Measurements from ENCODE around the gene KAT2B.

KAT2B gene

GRCh38 chr3:20066850-20067617 is 26.8 kb downstream of the KAT2B start:
- DNase-seq (ENCODE audit: low read depth) = no peak

GRCh38 chr3:20068512-20069177 is 28.4 kb downstream of the KAT2B start:
- no peak for DNase-seq (ENCODE audit: low read depth)

- no peak for DNase-seq (ENCODE audit: low read depth)
These were observed 28.9 kb downstream of the KAT2B start for GRCh38 chr3:20069178-20069532.

GRCh38 chr3:20071175-20071574 is 30.9 kb downstream of the KAT2B start:
- DNase-seq (ENCODE audit: low read depth) = no peak

GRCh38 chr3:20072422-20072821 is 32.2 kb downstream of the KAT2B start:
- no peak for DNase-seq (ENCODE audit: low read depth)

- DNase-seq (ENCODE audit: low read depth) = no peak
These were observed 32.8 kb downstream of the KAT2B start for GRCh38 chr3:20073068-20073467.

- DNase-seq (ENCODE audit: low read depth) = no peak
These were observed 33.4 kb downstream of the KAT2B start for GRCh38 chr3:20073683-20074082.

- DNase-seq (ENCODE audit: low read depth) = no peak
These were observed 34.2 kb downstream of the KAT2B start for GRCh38 chr3:20074226-20075063.

GRCh38 chr3:20075197-20075596 is 35.0 kb downstream of the KAT2B start:
- no peak for DNase-seq (ENCODE audit: low read depth)

GRCh38 chr3:20076296-20076997 is 36.2 kb downstream of the KAT2B start:
- DNase-seq (ENCODE audit: low read depth) = no peak

- no peak for DNase-seq (ENCODE audit: low read depth)
These were observed 36.8 kb downstream of the KAT2B start for GRCh38 chr3:20077068-20077467.

- no peak for DNase-seq (ENCODE audit: low read depth)
These were observed 38.0 kb downstream of the KAT2B start for GRCh38 chr3:20078194-20078714.

GRCh38 chr3:20079621-20080020 is 39.4 kb downstream of the KAT2B start:
- no peak for DNase-seq (ENCODE audit: low read depth)

- no peak for DNase-seq (ENCODE audit: low read depth)
These were observed 40.8 kb downstream of the KAT2B start for GRCh38 chr3:20080956-20081554.

GRCh38 chr3:20083253-20083652 is 43.0 kb downstream of the KAT2B start:
- no peak for DNase-seq (ENCODE audit: low read depth)

GRCh38 chr3:20083953-20084352 is 43.7 kb downstream of the KAT2B start:
- DNase-seq (ENCODE audit: low read depth) = no peak

GRCh38 chr3:20091331-20092047 is 51.2 kb downstream of the KAT2B start:
- DNase-seq (ENCODE audit: low read depth) = no peak

- no peak for DNase-seq (ENCODE audit: low read depth)
These were observed 55.2 kb downstream of the KAT2B start for GRCh38 chr3:20095470-20095869.

- DNase-seq (ENCODE audit: low read depth) = no peak
These were observed 56.0 kb downstream of the KAT2B start for GRCh38 chr3:20096135-20096685.

- no peak for DNase-seq (ENCODE audit: low read depth)
These were observed 56.8 kb downstream of the KAT2B start for GRCh38 chr3:20097015-20097414.

GRCh38 chr3:20099060-20099459 is 58.8 kb downstream of the KAT2B start:
- no peak for DNase-seq (ENCODE audit: low read depth)

All from activated T-cell treated with anti-CD3 and anti-CD28 coated beads for 1 hour (primary cell).